GM21381 (cell line): ENCODE data around the gene TOP1.

Experiments
- ATAC-seq: cut with Tn5 transposase; IDR thresholded peaks from one replicate; pipeline ENCODE4 v1.9.1; 2021; ENCODE audit warnings: mild to moderate bottlenecking, moderate library complexity; ENCODE audit not compliant: unreplicated experiment

Gene TOP1

GRCh38 chr20:41028359-41029149 lies at the start of gene TOP1:
TSS of gene TOP1 (plus strand) at chr20:41028822. CDS start at chr20:41029068, 246 bp downstream.
- ATAC-seq: peak; percentile 92

- no peak for ATAC-seq
Observed at GRCh38 chr20:40979247-40979646, 49.4 kb upstream of the TOP1 start.

- ATAC-seq: no peak
Observed at GRCh38 chr20:40980106-40980827, 48.4 kb upstream of the TOP1 start.

- ATAC-seq: no peak
Observed at GRCh38 chr20:40980828-40981310, 47.8 kb upstream of the TOP1 start.

GRCh38 chr20:40982415-40983145 lies 46.0 kb upstream of the TOP1 start:
- ATAC-seq: no peak

- ATAC-seq: no peak
Observed at GRCh38 chr20:40983898-40984297, 44.7 kb upstream of the TOP1 start.

- ATAC-seq: no peak
Observed at GRCh38 chr20:40984496-40984895, 44.1 kb upstream of the TOP1 start.

- no peak for ATAC-seq
Observed at GRCh38 chr20:40986774-40987173, 41.8 kb upstream of the TOP1 start.

GRCh38 chr20:40990542-40991120 lies 38.0 kb upstream of the TOP1 start:
- peak; percentile 58 for ATAC-seq

- ATAC-seq: peak; percentile 93
Observed at GRCh38 chr20:40991181-40991889, 37.3 kb upstream of the TOP1 start.

GRCh38 chr20:40992349-40993113 lies 36.1 kb upstream of the TOP1 start:
- ATAC-seq: no peak

GRCh38 chr20:40993794-40994540 lies 34.7 kb upstream of the TOP1 start:
- no peak for ATAC-seq

- ATAC-seq: no peak
Observed at GRCh38 chr20:40996326-40996725, 32.3 kb upstream of the TOP1 start.

- ATAC-seq: no peak
Observed at GRCh38 chr20:40997116-40997515, 31.5 kb upstream of the TOP1 start.

GRCh38 chr20:40999841-41000240 lies 28.8 kb upstream of the TOP1 start:
- no peak for ATAC-seq

GRCh38 chr20:41000628-41001027 lies 28.0 kb upstream of the TOP1 start:
- ATAC-seq: no peak

GRCh38 chr20:41001497-41001896 lies 27.1 kb upstream of the TOP1 start:
- ATAC-seq: no peak

- no peak for ATAC-seq
Observed at GRCh38 chr20:41002842-41003142, 25.8 kb upstream of the TOP1 start.
